Measurements from ENCODE around the gene RTN4.

GRCh38 chr2:55087501-55087900 lies 37.2 kb upstream of the RTN4 start:
- TF ChIP-seq POLR2A (IDR thresholded peaks at IDR 0.05): no peak
- no peak for TF ChIP-seq CTCF (IDR thresholded peaks at IDR 0.05)

All from uterus (tissue), 2 donors.